ENCODE data around the gene CHAD. TPM values are rescaled to one million over a fixed set of nuclear protein-coding genes. Genes with fewer than 3 reads are reported as not detected.

CHAD gene
- total and polyA plus RNA-seq, 2 of the 13 experiments (the other 11 are each of a cell fraction or from before 2014, with no cell fraction given), result 1.4 TPM; not detected in 1

- TF ChIP-seq RFX5 (IDR thresholded peaks at IDR 0.05; ENCODE audit: low read depth, low read length), result 0 out of 2 replicates have a peak, but pooled peaks have one; percentile 10
- no peak for TF ChIP-seq WIZ (CRISPR knock-in tag; IDR thresholded peaks at IDR 0.05)
- no peak for TF ChIP-seq MLXIP (CRISPR knock-in tag; IDR thresholded peaks at IDR 0.05; ENCODE audit: borderline replicate concordance)
- no peak; the same call in 1 of the 2 replicates for TF ChIP-seq ZNF260 (CRISPR knock-in tag; IDR thresholded peaks at IDR 0.05; ENCODE audit: borderline replicate concordance, low read depth)
- TF ChIP-seq POLR2A (IDR thresholded peaks at IDR 0.05; ENCODE audit: insufficient read depth in 1 of 2, low read depth in 2 of 2, low read length in 2 of 2), result peak; percentile 63 to 73
- TF ChIP-seq PBX3 (CRISPR knock-in tag; IDR thresholded peaks at IDR 0.05; ENCODE audit: borderline replicate concordance), result no peak
- TF ChIP-seq PRDM10 (CRISPR knock-in tag; IDR thresholded peaks at IDR 0.05; ENCODE audit: low read depth), result no peak
- peak; percentile 83 to 96 for TF ChIP-seq HMGXB4 (CRISPR knock-in tag; IDR thresholded peaks at IDR 0.05; ENCODE audit: borderline replicate concordance in 1 of 2, low read depth in 1 of 2)
- no peak for TF ChIP-seq ZNF33B (CRISPR knock-in tag; IDR thresholded peaks at IDR 0.05)
- peak; percentile 72; the same call in 1 of the 2 replicates for TF ChIP-seq SAP130 (CRISPR knock-in tag; IDR thresholded peaks at IDR 0.05; ENCODE audit: low read depth)
- TF ChIP-seq UBTF (CRISPR knock-in tag; IDR thresholded peaks at IDR 0.05), result peak; percentile 47; the same call in 1 of the 2 replicates
- TF ChIP-seq ZNF678 (CRISPR knock-in tag; IDR thresholded peaks at IDR 0.05), result 0 out of 2 replicates have a peak, but pooled peaks have one; percentile 11
- TF ChIP-seq KLF16 (CRISPR knock-in tag; IDR thresholded peaks at IDR 0.05), result peak in 1 of 2 experiments; percentile 72; a peak in 2 of 4 replicates
- peak; percentile 58 for TF ChIP-seq ZNF781 (CRISPR knock-in tag; IDR thresholded peaks at IDR 0.05; ENCODE audit: borderline replicate concordance, not compliant biosample characterization)
These were observed 41.6 kb downstream of the CHAD start (continued) for GRCh38 chr17:50426814-50427787.
